Parathyroid adenoma (tissue), 2 donors: ENCODE measurements around the gene PABPN1L.

Source experiments
- H2AFZ ChIP-seq: fragments of 300-600 bp; sonication (generic); one replicate; pipeline ENCODE4 v1.7.0; 2017; ENCODE audit warnings: antibody characterized with exemption, mild to moderate bottlenecking
- H3K27ac ChIP-seq: fragments of 300-600 bp; sonication (generic); one replicate; pipeline ENCODE4 v1.7.0; 2017
- H3K27me3 ChIP-seq: fragments of 300-600 bp; sonication (generic); one replicate; pipeline ENCODE4 v1.7.0; 2017; ENCODE audit warnings: low read length; ENCODE audit not compliant: control insufficient read depth, insufficient read depth
- H3K36me3 ChIP-seq: fragments of 300-600 bp; sonication (generic); one replicate; pipeline ENCODE4 v1.7.0; 2017; ENCODE audit warnings: low read length; ENCODE audit not compliant: control insufficient read depth, insufficient read depth
- H3K4me1 ChIP-seq: fragments of 300-600 bp; sonication (generic); one replicate; pipeline ENCODE4 v1.7.0; 2017; ENCODE audit warnings: control low read depth
- H3K4me2 ChIP-seq: fragments of 300-600 bp; sonication (generic); one replicate; pipeline ENCODE4 v1.7.0; 2017; ENCODE audit warnings: low read length
- H3K4me3 ChIP-seq: fragments of 300-600 bp; sonication (generic); one replicate; pipeline ENCODE4 v1.7.0; 2017; ENCODE audit warnings: low read depth, low read length
- H3K79me2 ChIP-seq: fragments of 300-600 bp; sonication (generic); one replicate; pipeline ENCODE4 v1.7.0; 2017; ENCODE audit warnings: control low read depth
- H3K9ac ChIP-seq: fragments of 300-600 bp; sonication (generic); one replicate; pipeline ENCODE4 v1.7.0; 2017; ENCODE audit warnings: mild to moderate bottlenecking
- H3K9me3 ChIP-seq: fragments of 300-600 bp; sonication (generic); one replicate; pipeline ENCODE4 v1.7.0; 2017; ENCODE audit warnings: low read length; ENCODE audit not compliant: control insufficient read depth
- CTCF ChIP-seq: fragments of 300-600 bp; sonication (generic); IDR thresholded peaks from one replicate; pipeline ENCODE4 v1.7.0; 2017; ENCODE audit warnings: antibody characterized with exemption, mild to moderate bottlenecking
- donor health status: primary hyperparathyroidism.

Gene PABPN1L

DNA sequence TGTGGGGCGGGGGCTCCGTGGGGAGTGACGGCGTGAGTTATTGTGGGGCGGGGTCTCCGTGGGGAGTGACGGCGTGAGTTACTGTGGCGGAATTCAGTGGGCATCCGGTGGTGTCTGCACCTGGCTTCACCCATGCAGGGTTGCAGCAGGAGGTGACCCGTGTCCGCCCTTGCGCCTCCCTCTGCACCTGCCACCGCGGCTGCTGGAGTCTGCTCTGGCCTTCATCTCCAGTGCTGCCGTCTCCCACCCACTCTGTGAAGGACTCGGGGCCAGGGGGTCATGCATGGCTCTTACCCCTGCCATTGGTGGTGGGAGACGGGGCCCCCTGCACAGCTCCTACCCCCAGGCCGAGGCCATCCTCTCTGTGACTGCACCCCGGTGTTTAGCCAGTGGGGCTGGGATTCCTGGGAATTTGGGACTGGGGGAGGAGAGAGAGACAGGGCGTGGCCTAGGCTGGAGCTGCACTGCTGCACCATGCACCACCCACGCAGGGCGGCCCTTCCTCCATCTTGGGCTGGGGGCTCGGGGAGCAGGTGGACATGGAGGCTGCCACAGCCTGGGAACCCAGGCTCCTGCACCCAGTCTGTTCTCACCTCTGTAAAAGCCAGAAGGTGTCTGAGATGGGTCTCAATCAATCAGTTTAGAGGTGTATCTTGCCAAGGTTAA lies 1.3 kb upstream of the PABPN1L start:
- Histone ChIP-seq H3K9me3 (no peaks in the 10 kb centered on the region), H3K4me1 (no peaks in the 10 kb centered on the region), H3K27me3 (no peaks in the 10 kb centered on the region), H3K36me3 (no peaks in the 10 kb centered on the region), H3K27ac (no peak overlapping the region), H3K4me2 (no peak overlapping the region), H3K79me2 (no peaks in the 10 kb centered on the region), H3K4me3 (no peak overlapping the region), H2AFZ (no peak overlapping the region), H3K9ac (no peak overlapping the region)
- TF ChIP-seq CTCF = no peak

DNA sequence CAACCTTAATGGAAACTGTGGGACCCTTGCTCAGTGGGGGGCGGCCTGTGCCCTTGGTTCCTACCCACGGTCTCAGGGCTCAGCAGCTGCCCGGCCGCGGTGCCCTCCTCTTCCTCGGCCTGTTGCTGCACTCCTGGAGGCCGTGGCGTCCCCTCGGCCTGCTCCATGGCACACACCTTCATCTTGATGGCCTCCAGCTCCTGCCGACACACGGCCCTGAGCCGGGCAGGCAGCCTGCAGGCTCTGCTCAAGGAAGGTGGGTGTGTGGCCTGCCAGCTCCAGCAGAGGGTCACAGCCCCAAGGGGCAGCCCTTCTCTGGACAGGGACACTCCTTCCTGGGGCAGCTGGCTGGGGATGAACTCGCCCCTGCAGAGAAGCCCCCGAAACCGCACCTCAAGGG lies 718 bp downstream of the PABPN1L start:
- no peak overlapping the region for H3K27ac ChIP-seq
- no peak for TF ChIP-seq CTCF
- no peak overlapping the region for H3K4me2 ChIP-seq

DNA sequence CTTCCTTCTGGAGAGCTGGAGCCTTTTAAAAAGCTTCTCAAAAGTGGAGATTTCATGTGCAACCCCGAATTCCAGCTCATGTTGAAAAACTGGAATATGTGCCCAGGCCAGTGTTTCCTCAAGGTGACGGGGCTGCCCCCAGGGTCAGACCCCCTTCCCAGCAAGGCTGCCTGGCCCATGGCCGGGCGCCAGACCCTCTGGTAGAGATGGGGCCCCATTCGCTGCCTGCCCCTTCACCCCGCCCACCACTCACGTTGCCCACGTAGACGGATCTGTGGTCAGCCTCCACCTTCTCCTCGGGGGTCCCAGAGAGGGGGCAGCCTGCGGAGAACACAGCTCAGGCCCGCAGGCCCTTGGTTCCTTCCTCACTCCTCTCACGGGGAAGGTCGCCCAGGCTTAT lies 1.1 kb downstream of the PABPN1L start:
- no peaks in the 10 kb centered on the region for H3K36me3 ChIP-seq
- no peak overlapping the region for H2AFZ ChIP-seq
- H3K27ac ChIP-seq = no peak overlapping the region
- no peaks in the 10 kb centered on the region for H3K79me2 ChIP-seq
- H3K27me3 ChIP-seq = no peaks in the 10 kb centered on the region
- H3K4me2 ChIP-seq = no peak overlapping the region
- no peaks in the 10 kb centered on the region for H3K9me3 ChIP-seq
- H3K9ac ChIP-seq = no peak overlapping the region
- no peak for TF ChIP-seq CTCF
- H3K4me1 ChIP-seq = no peaks in the 10 kb centered on the region
- H3K4me3 ChIP-seq = no peak overlapping the region

More for the DNA sequence above, 718 bp downstream of the PABPN1L start:
- Histone ChIP-seq H3K27me3 (no peaks in the 10 kb centered on the region), H2AFZ (no peak overlapping the region), H3K4me3 (no peak overlapping the region), H3K79me2 (no peaks in the 10 kb centered on the region), H3K4me1 (no peaks in the 10 kb centered on the region), H3K9ac (no peak overlapping the region), H3K36me3 (no peaks in the 10 kb centered on the region), H3K9me3 (no peaks in the 10 kb centered on the region)

- no peak for TF ChIP-seq CTCF
- H3K36me3 ChIP-seq = no peaks in the 10 kb centered on the region
- no peaks in the 10 kb centered on the region for H3K4me1 ChIP-seq
- no peak overlapping the region for H3K9ac ChIP-seq
- no peak overlapping the region for H3K4me2 ChIP-seq
- no peaks in the 10 kb centered on the region for H3K27me3 ChIP-seq
- H3K4me3 ChIP-seq = no peak overlapping the region
- no peak overlapping the region for H2AFZ ChIP-seq
- H3K27ac ChIP-seq = no peak overlapping the region
- H3K9me3 ChIP-seq = no peaks in the 10 kb centered on the region
- H3K79me2 ChIP-seq = no peaks in the 10 kb centered on the region
Measured at GRCh38 chr16:88864521-88864920, 1.9 kb downstream of the PABPN1L start.

- no peak overlapping the region for H3K4me2 ChIP-seq
- H3K4me1 ChIP-seq = no peaks in the 10 kb centered on the region
- no peak overlapping the region for H3K4me3 ChIP-seq
- no peaks in the 10 kb centered on the region for H3K27me3 ChIP-seq
- no peaks in the 10 kb centered on the region for H3K79me2 ChIP-seq
- H2AFZ ChIP-seq = no peak overlapping the region
- H3K9me3 ChIP-seq = no peaks in the 10 kb centered on the region
- no peak for TF ChIP-seq CTCF
- H3K9ac ChIP-seq = no peak overlapping the region
- no peak overlapping the region for H3K27ac ChIP-seq
- H3K36me3 ChIP-seq = no peaks in the 10 kb centered on the region
Measured at GRCh38 chr16:88864099-88864498, 2.4 kb downstream of the PABPN1L start.
